ENCODE measurements around the gene ABCD2. TPM values are rescaled to one million over a fixed set of nuclear protein-coding genes. Genes with fewer than 3 reads are reported as not detected.

ABCD2 gene
- total RNA-seq (not detected in 2 replicates), polyA plus RNA-seq (not detected in 2 replicates), polyA minus RNA-seq (not detected in 2 replicates), Bru-seq, nascent RNA (not detected), BruChase-seq, experiment 1, labeled RNA remaining after a 6-hour chase (percentile 1 among the genes with signal in this experiment), BruChase-seq, experiment 2, labeled RNA remaining after a 2-hour chase (percentile 1 among the genes with signal in this experiment)
- polyA plus RNA-seq (2011; cell fraction: cytosol; rRNA removed) = not detected in 2 replicates
- not detected in 2 replicates for polyA plus RNA-seq (2011; cell fraction: nucleus; rRNA removed)
- not detected in 2 replicates for polyA plus RNA-seq (2012)
- not detected for polyA minus RNA-seq (2011; cell fraction: cytosol; rRNA and poly(A)+ RNA removed)
- polyA minus RNA-seq (2011; cell fraction: nucleus; rRNA and poly(A)+ RNA removed) = not detected in 2 replicates
- long read RNA-seq = 0 reads

DNA sequence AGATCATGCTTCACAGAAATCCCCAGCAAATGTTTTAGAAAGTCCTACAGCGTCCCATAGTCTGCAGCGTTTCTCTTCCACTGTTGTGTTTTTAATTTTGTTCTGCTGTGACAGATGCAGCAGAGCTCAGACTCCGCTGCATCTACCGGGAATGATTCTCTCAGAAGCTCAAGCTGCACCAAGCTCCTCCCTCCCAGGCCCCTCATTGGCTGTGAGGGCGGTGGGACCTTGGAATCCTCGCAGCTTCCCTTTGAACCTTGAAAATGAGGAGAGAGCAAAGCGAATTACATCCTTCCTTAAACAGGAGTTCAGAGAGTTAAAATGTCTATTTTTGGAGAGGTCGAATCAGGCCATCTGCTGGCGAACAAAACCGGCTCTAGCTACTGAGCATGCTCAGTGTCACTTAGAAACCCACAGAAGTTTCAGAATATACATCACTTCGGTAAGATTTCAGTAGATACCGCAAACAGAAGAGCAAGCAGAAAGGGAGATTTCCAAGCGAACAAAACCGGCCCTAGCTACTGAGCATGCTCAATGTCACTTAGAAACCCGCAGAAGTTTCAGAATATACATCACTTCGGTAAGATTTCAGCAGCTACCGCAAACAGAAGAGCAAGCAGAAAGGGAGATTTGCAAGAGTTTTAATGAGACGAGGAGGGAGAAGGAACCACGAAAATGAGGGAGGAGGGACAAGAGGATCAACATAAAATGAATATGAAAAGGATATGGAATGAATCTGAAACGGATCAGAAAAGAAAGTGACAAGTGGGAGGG is at the start of gene ABCD2:
ABCD2 (minus strand) TSS at position 144 of the 774 bp plus-strand sequence. CDS start 188 bp downstream, outside the sequence.
- dilution Hi-C loops (cut with MboI; ENCODE audit: extremely low pct_ligation_motif_present, low sequenced_read_pairs) = no loop called here
- no peaks in the 10 kb centered on the region for H4K20me1 ChIP-seq (replicated peaks; ENCODE audit: control insufficient read depth, extremely low read depth, insufficient read depth, low read length)
- no peak within 1 kb of the TSS for H3K27ac ChIP-seq (ENCODE audit: insufficient read depth, low read depth, low read length)
- peaks cover 3% of the 10 kb centered on the region for H3K4me1 ChIP-seq (ENCODE audit: control insufficient read depth, extremely low read depth, insufficient read depth, low read length)
- peaks cover 10 to 15% of the 10 kb centered on the region in 2 experiments for H3K27me3 ChIP-seq (ENCODE audit: control insufficient read depth in 2 of 2, insufficient read depth in 2 of 2, low read length in 2 of 2)
- peak; percentile 89 for FAIRE-seq
- no peaks in the 10 kb centered on the region for H3K9me3 ChIP-seq (replicated peaks; ENCODE audit: control insufficient read depth, insufficient read depth, low read length)
- CTCF ChIA-PET = interaction anchor here (0.7 to 1.9 kb wide), 10 partner anchors 9 to 954 kb away, joined by 3 to 15 read pairs (median 3); no protein-coding TSS in a partner anchor
- H3K79me2 ChIP-seq (ENCODE audit: control insufficient read depth, insufficient read depth, low read length) = no peaks in the 10 kb centered on the region
- no TSS peak for BruUV-seq (replicated peaks)
- no peaks in the 10 kb centered on the region for H3K36me3 ChIP-seq (ENCODE audit: control insufficient read depth in 2 of 2, extremely low read depth in 1 of 2, insufficient read depth in 2 of 2, low read length in 2 of 2)
- intact Hi-C loops (cut with micrococcal nuclease) = loop anchor here (5.0 kb wide), 1 partner anchor 178 kb away; the partner anchor contains the start of gene KIF21A
- H3K4me3 ChIP-seq (replicated peaks in 1 of 3; ENCODE audit: insufficient read depth in 1 of 3, low read depth in 1 of 3, low read length in 3 of 3) = peak within 1 kb of the TSS; percentile 38 to 58 (median 40)
- H2AFZ ChIP-seq (ENCODE audit: low read depth, low read length) = peak within 1 kb of the TSS; percentile 85
- peak; percentile 76 for DNase-seq (ENCODE audit: low read depth, low spot score)
- H3K9ac ChIP-seq (replicated peaks; ENCODE audit: extremely low read depth, insufficient read depth, low read length) = peak within 1 kb of the TSS; percentile 20
- H3K9me1 ChIP-seq (replicated peaks; ENCODE audit: control insufficient read depth, extremely low read depth, insufficient read depth, low read length) = no peaks in the 10 kb centered on the region
- TF ChIP-seq JUN (IDR thresholded peaks at IDR 0.05; ENCODE audit: borderline replicate concordance, insufficient read depth, insufficient read length, low read depth) (no peak), GATA2 (IDR thresholded peaks at IDR 0.05; ENCODE audit: insufficient read depth, insufficient read length, low read depth, low read length) (no peak), POLR2AphosphoS5 (IDR thresholded peaks at IDR 0.05; ENCODE audit: insufficient read depth, low read depth, low read length) (no peak), MYC (IDR thresholded peaks at IDR 0.05; ENCODE audit: low read depth, low read length) (no peak), POLR2A (IDR thresholded peaks at IDR 0.05; ENCODE audit: low read depth, low read length) (no peak), EZH2 (IDR thresholded peaks at IDR 0.05; ENCODE audit: borderline replicate concordance, low read depth, low read length, severe bottlenecking) (no peak), FOS (IDR thresholded peaks at IDR 0.05; ENCODE audit: borderline replicate concordance, insufficient read depth, low read length) (no peak)
- TF ChIP-seq, protein P1, sequence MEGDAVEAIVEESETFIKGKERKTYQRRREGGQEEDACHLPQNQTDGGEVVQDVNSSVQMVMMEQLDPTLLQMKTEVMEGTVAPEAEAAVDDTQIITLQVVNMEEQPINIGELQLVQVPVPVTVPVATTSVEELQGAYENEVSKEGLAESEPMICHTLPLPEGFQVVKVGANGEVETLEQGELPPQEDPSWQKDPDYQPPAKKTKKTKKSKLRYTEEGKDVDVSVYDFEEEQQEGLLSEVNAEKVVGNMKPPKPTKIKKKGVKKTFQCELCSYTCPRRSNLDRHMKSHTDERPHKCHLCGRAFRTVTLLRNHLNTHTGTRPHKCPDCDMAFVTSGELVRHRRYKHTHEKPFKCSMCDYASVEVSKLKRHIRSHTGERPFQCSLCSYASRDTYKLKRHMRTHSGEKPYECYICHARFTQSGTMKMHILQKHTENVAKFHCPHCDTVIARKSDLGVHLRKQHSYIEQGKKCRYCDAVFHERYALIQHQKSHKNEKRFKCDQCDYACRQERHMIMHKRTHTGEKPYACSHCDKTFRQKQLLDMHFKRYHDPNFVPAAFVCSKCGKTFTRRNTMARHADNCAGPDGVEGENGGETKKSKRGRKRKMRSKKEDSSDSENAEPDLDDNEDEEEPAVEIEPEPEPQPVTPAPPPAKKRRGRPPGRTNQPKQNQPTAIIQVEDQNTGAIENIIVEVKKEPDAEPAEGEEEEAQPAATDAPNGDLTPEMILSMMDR (IDR thresholded peaks at IDR 0.05; ENCODE audit: extremely low read depth in 1 of 2, insufficient read depth in 1 of 2, low read depth in 1 of 2, low read length in 2 of 2) = no peak
- TF ChIP-seq, protein P2, sequence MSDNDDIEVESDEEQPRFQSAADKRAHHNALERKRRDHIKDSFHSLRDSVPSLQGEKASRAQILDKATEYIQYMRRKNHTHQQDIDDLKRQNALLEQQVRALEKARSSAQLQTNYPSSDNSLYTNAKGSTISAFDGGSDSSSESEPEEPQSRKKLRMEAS (IDR thresholded peaks at IDR 0.05; ENCODE audit: insufficient read depth, insufficient read length) = no peak
- peak within 1 kb of the TSS; percentile 84 for H3K4me2 ChIP-seq (ENCODE audit: insufficient read depth, low read length)
- POLR2A ChIA-PET = no interaction called here
